Measurements from ENCODE around the gene TOB1. TPM values are rescaled to one million over a fixed set of nuclear protein-coding genes. Genes with fewer than 3 reads are reported as not detected.

The TOB1 gene
- total RNA-seq, 1 experiment from 2014 or later: 67.9 TPM

GRCh38 chr17:50837286-50837979 is 28.7 kb downstream of the TOB1 start:
- Histone ChIP-seq H2AFZ (no peak overlapping the region), H3K4me2 (no peak overlapping the region), H3K9me2 (ENCODE audit: insufficient read depth) (no peaks in the 10 kb centered on the region), H3K9me3 (ENCODE audit: insufficient read depth, low read depth) (no peaks in the 10 kb centered on the region), H3K27ac (no peak overlapping the region), H3K36me3 (ENCODE audit: low read depth) (no peaks in the 10 kb centered on the region), H4K20me1 (ENCODE audit: insufficient read depth) (no peaks in the 10 kb centered on the region), H3K79me2 (ENCODE audit: low read depth) (no peaks in the 10 kb centered on the region), H3F3A (ENCODE audit: insufficient read depth, low read depth) (no peaks in the 10 kb centered on the region), H3K4me3 (no peak overlapping the region), H3K27me3 (ENCODE audit: insufficient read depth, low read depth) (peaks cover 27% of the 10 kb centered on the region), H3K4me1 (replicated peaks; ENCODE audit: insufficient read depth) (no peaks in the 10 kb centered on the region)
- TF ChIP-seq CTCF (conservative IDR thresholded peaks at IDR 0.05) (no peak), EZH2 (IDR thresholded peaks at IDR 0.05; ENCODE audit: low read depth) (no peak)
- ChIA-PET POLR2A (ENCODE audit: unreplicated experiment) (no interaction called here), CTCF (no interaction called here)
- no TSS peak for BruUV-seq (replicated peaks)
- DNase-seq: peak in 1 of 2 experiments; percentile 25
- intact Hi-C loops (cut with micrococcal nuclease; ENCODE audit: unreplicated experiment): no loop called here

GRCh38 chr17:50836826-50837225 is 29.3 kb downstream of the TOB1 start:
- no peaks in the 10 kb centered on the region for H3K9me3 ChIP-seq (ENCODE audit: insufficient read depth, low read depth)
- CTCF ChIA-PET: no interaction called here
- DNase-seq: peak in 1 of 2 experiments; percentile 8
- H3K36me3 ChIP-seq (ENCODE audit: low read depth): no peaks in the 10 kb centered on the region
- no peaks in the 10 kb centered on the region for H3K4me1 ChIP-seq (replicated peaks; ENCODE audit: insufficient read depth)
- H3K27ac ChIP-seq: no peak overlapping the region
- H4K20me1 ChIP-seq (ENCODE audit: insufficient read depth): no peaks in the 10 kb centered on the region
- intact Hi-C loops (cut with micrococcal nuclease; ENCODE audit: unreplicated experiment): no loop called here
- POLR2A ChIA-PET (ENCODE audit: unreplicated experiment): no interaction called here
- no TSS peak for BruUV-seq (replicated peaks)
- no peaks in the 10 kb centered on the region for H3K79me2 ChIP-seq (ENCODE audit: low read depth)
- H3K4me2 ChIP-seq: no peak overlapping the region
- H3K27me3 ChIP-seq (ENCODE audit: insufficient read depth, low read depth): peaks cover 27% of the 10 kb centered on the region
- TF ChIP-seq CTCF (conservative IDR thresholded peaks at IDR 0.05): no peak
- no peak for TF ChIP-seq EZH2 (IDR thresholded peaks at IDR 0.05; ENCODE audit: low read depth)
- no peaks in the 10 kb centered on the region for H3F3A ChIP-seq (ENCODE audit: insufficient read depth, low read depth)
- no peaks in the 10 kb centered on the region for H3K9me2 ChIP-seq (ENCODE audit: insufficient read depth)
- no peak overlapping the region for H2AFZ ChIP-seq
- no peak overlapping the region for H3K4me3 ChIP-seq

GRCh38 chr17:50835301-50836234 is 30.6 kb downstream of the TOB1 start, which contains the start of gene WFIKKN2:
Gene WFIKKN2, plus strand, starts transcription at chr17:50835586. Its CDS starts 352 bp downstream, at chr17:50835938.
- Histone ChIP-seq H3K79me2 (ENCODE audit: low read depth) (no peaks in the 10 kb centered on the region), H3K9me3 (ENCODE audit: insufficient read depth, low read depth) (no peaks in the 10 kb centered on the region), H3K27me3 (ENCODE audit: insufficient read depth, low read depth) (peaks cover 27% of the 10 kb centered on the region), H3K4me1 (replicated peaks; ENCODE audit: insufficient read depth) (no peaks in the 10 kb centered on the region), H3K36me3 (ENCODE audit: low read depth) (no peaks in the 10 kb centered on the region), H3K9me2 (ENCODE audit: insufficient read depth) (no peaks in the 10 kb centered on the region), H4K20me1 (ENCODE audit: insufficient read depth) (no peaks in the 10 kb centered on the region), H3F3A (ENCODE audit: insufficient read depth, low read depth) (no peaks in the 10 kb centered on the region), H3K4me2 (no peak within 1 kb of the TSS), H3K27ac (no peak within 1 kb of the TSS), H2AFZ (no peak within 1 kb of the TSS), H3K4me3 (no peak within 1 kb of the TSS)
- intact Hi-C loops (cut with micrococcal nuclease; ENCODE audit: unreplicated experiment): no loop called here
- POLR2A ChIA-PET (ENCODE audit: unreplicated experiment): interaction anchor here (0.6 to 0.7 kb wide), 2 partner anchors 14 to 293 kb away, joined by 3 to 11 read pairs; no protein-coding TSS in a partner anchor
- BruUV-seq (replicated peaks): no TSS peak
- DNase-seq: peak in 1 of 2 experiments; percentile 25
- CTCF ChIA-PET: no interaction called here
- TF ChIP-seq CTCF (conservative IDR thresholded peaks at IDR 0.05): no peak
- no peak for TF ChIP-seq EZH2 (IDR thresholded peaks at IDR 0.05; ENCODE audit: low read depth)

Data from PC-9 (cell line).